ENCODE measurements around the gene MTFR1L. TPM values are rescaled to one million over a fixed set of nuclear protein-coding genes. Genes with fewer than 3 reads are reported as not detected.

The MTFR1L gene
- total and polyA plus RNA-seq, 2 donors from 2014 or later, result 66.6 to 108 TPM

GRCh38 chr1:25802915-25803314, 16.8 kb upstream of the MTFR1L start:
- peaks cover 0 to 24% (median 9%) of the 10 kb centered on the region in 3 donors for H3K4me1 ChIP-seq (ENCODE audit: control insufficient read depth in 2 of 3, insufficient read depth in 2 of 3, low read depth in 1 of 3, low read length in 3 of 3)
- intact Hi-C loops (cut with DNase I), result no loop called here
- H3K9me3 ChIP-seq (ENCODE audit: control insufficient read depth in 2 of 3, insufficient read depth in 1 of 3, low read length in 3 of 3), result no peaks in the 10 kb centered on the region
- H3K27ac ChIP-seq (ENCODE audit: low read depth in 2 of 2, low read length in 2 of 2), result no peak overlapping the region
- H3K9ac ChIP-seq (ENCODE audit: low read length in 3 of 3), result peak overlapping the region in 1 of 3 donors; percentile 5
- DNase-seq (no peak), FAIRE-seq (no peak)
- no peaks in the 10 kb centered on the region for H3K27me3 ChIP-seq (ENCODE audit: control insufficient read depth, insufficient read depth, low read length)
- peaks cover 0 to 7% (median 0%) of the 10 kb centered on the region in 3 donors for H3K36me3 ChIP-seq (ENCODE audit: control insufficient read depth in 2 of 3, insufficient read depth in 3 of 3, low read length in 3 of 3)
- no peak overlapping the region for H3K4me3 ChIP-seq (ENCODE audit: low read length in 3 of 3)
- no peak for TF ChIP-seq CTCF (IDR thresholded peaks at IDR 0.05; ENCODE audit: borderline replicate concordance, extremely low read depth, insufficient read depth)

- H3K27ac ChIP-seq (ENCODE audit: low read depth in 2 of 2, low read length in 2 of 2), result no peak overlapping the region
- no peaks in the 10 kb centered on the region for H3K9me3 ChIP-seq (ENCODE audit: control insufficient read depth in 2 of 3, insufficient read depth in 1 of 3, low read length in 3 of 3)
- FAIRE-seq (no peak), DNase-seq (no peak)
- no peaks in the 10 kb centered on the region for H3K27me3 ChIP-seq (ENCODE audit: control insufficient read depth, insufficient read depth, low read length)
- no peak overlapping the region for H3K4me3 ChIP-seq (ENCODE audit: low read length in 3 of 3)
- H3K4me1 ChIP-seq (ENCODE audit: control insufficient read depth in 2 of 3, insufficient read depth in 2 of 3, low read depth in 1 of 3, low read length in 3 of 3), result peaks cover 0 to 23% (median 9%) of the 10 kb centered on the region in 3 donors
- no peak for TF ChIP-seq CTCF (IDR thresholded peaks at IDR 0.05; ENCODE audit: borderline replicate concordance, extremely low read depth, insufficient read depth)
- intact Hi-C loops (cut with DNase I), result no loop called here
- peaks cover 0 to 7% (median 0%) of the 10 kb centered on the region in 3 donors for H3K36me3 ChIP-seq (ENCODE audit: control insufficient read depth in 2 of 3, insufficient read depth in 3 of 3, low read length in 3 of 3)
- H3K9ac ChIP-seq (ENCODE audit: low read length in 3 of 3), result no peak overlapping the region
Measured at GRCh38 chr1:25803368-25803767, 16.4 kb upstream of the MTFR1L start.

- TF ChIP-seq CTCF (IDR thresholded peaks at IDR 0.05; ENCODE audit: borderline replicate concordance, extremely low read depth, insufficient read depth), result no peak
- DNase-seq (peak in 1 of 5 donors; percentile 68), FAIRE-seq (no peak)
- H3K27me3 ChIP-seq (ENCODE audit: control insufficient read depth, insufficient read depth, low read length), result no peaks in the 10 kb centered on the region
- peaks cover 0 to 7% (median 0%) of the 10 kb centered on the region in 3 donors for H3K36me3 ChIP-seq (ENCODE audit: control insufficient read depth in 2 of 3, insufficient read depth in 3 of 3, low read length in 3 of 3)
- H3K9ac ChIP-seq (ENCODE audit: low read length in 3 of 3), result no peak overlapping the region
- no peak overlapping the region for H3K27ac ChIP-seq (ENCODE audit: low read depth in 2 of 2, low read length in 2 of 2)
- no peaks in the 10 kb centered on the region for H3K9me3 ChIP-seq (ENCODE audit: control insufficient read depth in 2 of 3, insufficient read depth in 1 of 3, low read length in 3 of 3)
- H3K4me3 ChIP-seq (ENCODE audit: low read length in 3 of 3), result no peak overlapping the region
- peaks cover 0 to 20% (median 9%) of the 10 kb centered on the region in 3 donors for H3K4me1 ChIP-seq (ENCODE audit: control insufficient read depth in 2 of 3, insufficient read depth in 2 of 3, low read depth in 1 of 3, low read length in 3 of 3)
- intact Hi-C loops (cut with DNase I), result no loop called here
Measured at GRCh38 chr1:25804244-25804963, 15.3 kb upstream of the MTFR1L start.

Data from kidney (tissue), 14 donors.